Measurements from ENCODE around the gene BMP4.

DNA sequence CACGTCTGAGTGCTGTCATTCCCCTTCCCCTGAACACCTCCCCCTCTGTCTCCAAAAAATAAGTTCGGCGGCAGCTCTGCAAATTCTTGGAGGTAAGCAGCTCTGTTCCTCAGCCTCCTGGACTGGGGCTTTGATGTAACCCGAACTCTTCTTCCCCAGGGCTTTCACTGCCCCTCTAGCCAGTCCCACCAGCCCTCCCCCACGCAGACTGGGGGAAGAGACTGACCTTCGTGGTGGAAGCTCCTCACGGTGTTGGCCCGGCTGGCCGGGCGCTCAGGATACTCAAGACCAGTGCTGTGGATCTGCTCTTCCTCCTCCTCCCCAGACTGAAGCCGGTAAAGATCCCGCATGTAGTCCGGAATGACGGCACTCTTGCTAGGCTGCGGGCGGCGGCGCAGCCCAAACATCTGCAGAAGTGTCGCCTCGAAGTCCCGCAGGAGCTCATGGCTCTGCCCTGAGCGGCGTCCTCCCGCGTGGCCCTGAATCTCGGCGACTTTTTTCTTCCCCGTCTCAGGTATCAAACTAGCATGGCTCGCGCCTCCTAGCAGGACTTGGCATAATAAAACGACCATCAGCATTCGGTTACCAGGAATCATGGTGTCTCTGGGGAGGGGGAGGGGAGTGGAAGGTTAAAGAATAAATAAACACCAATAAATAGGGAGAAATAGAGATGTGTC is 4.9 kb downstream of the BMP4 start:
- TF ChIP-seq, protein P1, sequence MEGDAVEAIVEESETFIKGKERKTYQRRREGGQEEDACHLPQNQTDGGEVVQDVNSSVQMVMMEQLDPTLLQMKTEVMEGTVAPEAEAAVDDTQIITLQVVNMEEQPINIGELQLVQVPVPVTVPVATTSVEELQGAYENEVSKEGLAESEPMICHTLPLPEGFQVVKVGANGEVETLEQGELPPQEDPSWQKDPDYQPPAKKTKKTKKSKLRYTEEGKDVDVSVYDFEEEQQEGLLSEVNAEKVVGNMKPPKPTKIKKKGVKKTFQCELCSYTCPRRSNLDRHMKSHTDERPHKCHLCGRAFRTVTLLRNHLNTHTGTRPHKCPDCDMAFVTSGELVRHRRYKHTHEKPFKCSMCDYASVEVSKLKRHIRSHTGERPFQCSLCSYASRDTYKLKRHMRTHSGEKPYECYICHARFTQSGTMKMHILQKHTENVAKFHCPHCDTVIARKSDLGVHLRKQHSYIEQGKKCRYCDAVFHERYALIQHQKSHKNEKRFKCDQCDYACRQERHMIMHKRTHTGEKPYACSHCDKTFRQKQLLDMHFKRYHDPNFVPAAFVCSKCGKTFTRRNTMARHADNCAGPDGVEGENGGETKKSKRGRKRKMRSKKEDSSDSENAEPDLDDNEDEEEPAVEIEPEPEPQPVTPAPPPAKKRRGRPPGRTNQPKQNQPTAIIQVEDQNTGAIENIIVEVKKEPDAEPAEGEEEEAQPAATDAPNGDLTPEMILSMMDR (IDR thresholded peaks at IDR 0.05), result no peak
- TF ChIP-seq POLR2A (IDR thresholded peaks at IDR 0.05) (no peak), POLR2AphosphoS5 (IDR thresholded peaks at IDR 0.05) (no peak)

Data from stomach (tissue), 4 donors.